ENCODE results near the gene RFTN1. TPM values are rescaled to one million over a fixed set of nuclear protein-coding genes. Genes with fewer than 3 reads are reported as not detected.

Gene RFTN1
- total RNA-seq, 1 donor from 2014 or later, result 0.96 TPM

GRCh38 chr3:16372362-16373292, 140.9 kb downstream of the RFTN1 start:
- Mint-ChIP-seq H3K4me1 (ENCODE audit: low read depth) (peaks cover 12% of the 10 kb centered on the region), H3K27me3 (no peaks in the 10 kb centered on the region), H3K36me3 (ENCODE audit: insufficient read depth) (no peaks in the 10 kb centered on the region), H3K4me3 (ENCODE audit: low read depth) (no peak overlapping the region), H3K27ac (no peak overlapping the region), H3K9me3 (ENCODE audit: low read depth) (no peaks in the 10 kb centered on the region)
- TF ChIP-seq CTCF (IDR thresholded peaks at IDR 0.05; ENCODE audit: unreplicated experiment), result no peak
- DNase-seq (ENCODE audit: low spot score, unreplicated experiment), result no peak

GRCh38 chr3:16370872-16371740, 142.4 kb downstream of the RFTN1 start:
- Mint-ChIP-seq H3K4me3 (ENCODE audit: low read depth) (no peak overlapping the region), H3K27ac (no peak overlapping the region), H3K27me3 (no peaks in the 10 kb centered on the region), H3K36me3 (ENCODE audit: insufficient read depth) (no peaks in the 10 kb centered on the region), H3K9me3 (ENCODE audit: low read depth) (no peaks in the 10 kb centered on the region), H3K4me1 (ENCODE audit: low read depth) (peaks cover 12% of the 10 kb centered on the region)
- DNase-seq (ENCODE audit: low spot score, unreplicated experiment), result no peak
- no peak for TF ChIP-seq CTCF (IDR thresholded peaks at IDR 0.05; ENCODE audit: unreplicated experiment)

- H3K36me3 Mint-ChIP-seq (ENCODE audit: insufficient read depth), result no peaks in the 10 kb centered on the region
- no peak for TF ChIP-seq CTCF (IDR thresholded peaks at IDR 0.05; ENCODE audit: unreplicated experiment)
- DNase-seq (ENCODE audit: low spot score, unreplicated experiment), result no peak
- no peaks in the 10 kb centered on the region for H3K9me3 Mint-ChIP-seq (ENCODE audit: low read depth)
- H3K4me1 Mint-ChIP-seq (ENCODE audit: low read depth), result peaks cover 12% of the 10 kb centered on the region
- no peak overlapping the region for H3K27ac Mint-ChIP-seq
- H3K27me3 Mint-ChIP-seq, result no peaks in the 10 kb centered on the region
- H3K4me3 Mint-ChIP-seq (ENCODE audit: low read depth), result no peak overlapping the region
Measured at GRCh38 chr3:16370503-16370871, 143.0 kb downstream of the RFTN1 start.

GRCh38 chr3:16369885-16370284, 143.6 kb downstream of the RFTN1 start:
- Mint-ChIP-seq H3K9me3 (ENCODE audit: low read depth) (no peaks in the 10 kb centered on the region), H3K27me3 (no peaks in the 10 kb centered on the region), H3K27ac (no peak overlapping the region), H3K4me1 (ENCODE audit: low read depth) (peaks cover 12% of the 10 kb centered on the region), H3K36me3 (ENCODE audit: insufficient read depth) (no peaks in the 10 kb centered on the region), H3K4me3 (ENCODE audit: low read depth) (no peak overlapping the region)
- DNase-seq (ENCODE audit: low spot score, unreplicated experiment), result no peak
- TF ChIP-seq CTCF (IDR thresholded peaks at IDR 0.05; ENCODE audit: unreplicated experiment), result no peak

GRCh38 chr3:16369276-16369675, 144.2 kb downstream of the RFTN1 start:
- Mint-ChIP-seq H3K36me3 (ENCODE audit: insufficient read depth) (no peaks in the 10 kb centered on the region), H3K9me3 (ENCODE audit: low read depth) (no peaks in the 10 kb centered on the region), H3K27ac (peak overlapping the region; percentile 35), H3K4me3 (ENCODE audit: low read depth) (no peak overlapping the region), H3K4me1 (ENCODE audit: low read depth) (peaks cover 12% of the 10 kb centered on the region), H3K27me3 (no peaks in the 10 kb centered on the region)
- no peak for DNase-seq (ENCODE audit: low spot score, unreplicated experiment)
- TF ChIP-seq CTCF (IDR thresholded peaks at IDR 0.05; ENCODE audit: unreplicated experiment), result no peak
